ENCODE data around the gene CELF5.
"Not testable (repeated sequence)": the region's sequence is repeated elsewhere in the genome, so short reads cannot be mapped to it uniquely, and the experiment has no call there.

Gene CELF5

DNA sequence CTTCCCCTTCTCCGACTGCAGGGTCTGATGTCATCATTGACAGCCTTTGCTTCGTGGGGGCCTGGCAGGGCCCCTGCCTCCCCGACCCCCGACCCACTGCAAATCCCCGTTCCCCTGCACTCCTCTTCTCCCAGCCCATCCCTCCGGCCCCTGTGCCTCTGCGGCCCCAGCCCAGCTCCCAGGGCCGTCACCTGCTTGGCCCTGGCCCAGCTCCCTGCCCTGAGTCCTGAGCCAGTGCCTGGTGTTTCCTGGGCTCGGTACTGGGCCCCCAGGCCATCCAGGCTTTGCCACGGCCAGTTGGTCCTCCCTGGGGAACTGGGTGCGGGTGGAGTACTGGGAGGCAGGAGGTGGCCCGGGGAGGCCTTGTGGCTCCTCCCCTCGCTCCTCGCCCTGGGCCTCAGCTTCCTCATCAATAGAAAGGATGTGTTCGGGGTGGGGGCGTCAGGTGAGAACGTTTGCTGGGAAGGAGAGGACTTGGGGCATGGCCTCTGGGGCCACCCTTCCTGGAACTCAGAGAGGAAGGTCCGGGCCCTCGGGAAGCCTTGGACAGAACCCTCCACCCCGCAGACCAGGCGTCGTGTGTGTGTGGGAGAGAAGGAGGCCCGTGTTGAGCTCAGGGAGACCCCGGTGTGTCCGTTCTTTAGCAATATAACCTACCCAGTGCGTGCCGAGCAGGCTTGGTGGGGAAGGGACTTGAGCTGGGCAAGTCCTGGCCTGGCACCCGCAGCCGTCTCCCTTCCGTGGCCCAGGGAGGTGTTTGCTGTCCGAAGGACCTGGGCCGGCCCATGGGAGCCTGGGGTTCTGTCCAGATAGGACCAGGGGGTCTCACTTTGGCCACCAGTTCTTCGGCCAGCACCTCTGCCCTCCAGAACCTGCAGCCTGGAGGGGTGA lies 15.9 kb upstream of the CELF5 start:
- no peak for DNase-seq

- no peak for DNase-seq
These were observed 14.0 kb upstream of the CELF5 start for GRCh38 chr19:3210347-3211017.

- no peak for DNase-seq
These were observed 13.3 kb upstream of the CELF5 start for GRCh38 chr19:3211191-3211590.

- DNase-seq, result no peak
These were observed 11.3 kb upstream of the CELF5 start for GRCh38 chr19:3213159-3213558.

DNA sequence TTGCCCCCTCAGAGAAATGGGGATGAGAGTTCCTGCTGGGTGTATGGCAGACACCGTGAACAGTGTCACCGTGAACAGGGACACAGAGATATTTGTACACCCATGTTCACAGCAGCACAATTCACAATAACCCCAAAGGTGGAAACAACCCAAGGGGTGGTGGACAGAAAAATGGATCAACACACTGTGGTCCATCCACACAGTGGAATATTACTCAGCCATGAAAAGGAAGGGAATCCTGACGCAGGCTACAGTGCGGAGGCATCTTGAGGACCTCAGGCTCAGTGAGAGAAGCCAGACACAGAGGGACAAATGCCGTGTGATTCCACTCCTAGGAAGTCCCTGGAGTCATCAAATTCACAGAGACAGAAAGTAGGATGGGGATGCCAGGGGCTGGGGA lies 7.6 kb upstream of the CELF5 start:
- DNase-seq, result no peak

DNA sequence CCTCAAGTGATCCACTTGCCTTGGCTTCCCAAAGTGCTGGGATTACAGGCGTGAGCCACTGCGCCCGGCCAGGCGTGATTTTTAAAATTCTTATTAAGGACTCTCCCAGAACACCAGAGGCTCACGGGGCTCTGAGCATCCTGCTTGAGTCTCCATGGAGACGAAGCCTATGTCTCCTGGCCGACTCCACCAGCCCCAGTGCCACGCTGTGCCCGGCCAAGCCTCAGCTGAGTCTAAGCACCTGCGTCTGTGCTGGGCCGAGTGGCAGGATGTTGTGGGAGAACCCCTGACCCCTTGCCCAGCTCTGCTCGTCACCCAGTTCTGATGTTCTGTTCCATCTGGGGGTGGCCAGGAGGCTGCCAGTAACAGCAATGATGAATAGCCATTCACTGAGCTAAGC lies 3.9 kb upstream of the CELF5 start:
- DNase-seq, result no peak

DNA sequence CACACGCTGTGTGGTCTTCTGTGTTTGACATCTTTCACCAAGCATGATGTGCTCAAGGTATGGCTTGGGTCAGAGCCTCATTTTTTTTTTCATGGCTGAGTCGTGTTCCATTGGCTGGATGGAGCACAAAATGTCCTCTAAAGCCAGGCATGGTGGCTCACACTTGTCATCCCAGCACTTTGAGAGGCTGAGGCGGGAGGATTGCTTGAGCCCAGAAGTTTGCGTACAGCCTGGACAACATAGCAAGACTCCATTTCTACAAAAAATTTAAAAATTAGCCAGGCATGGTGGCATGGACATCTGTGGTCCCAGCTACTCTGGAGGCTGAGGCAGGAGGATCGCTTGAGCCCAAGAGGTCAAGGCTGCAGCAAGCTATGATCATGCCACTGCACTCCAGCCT lies 2.9 kb upstream of the CELF5 start:
- DNase-seq, result not testable (repeated sequence)

GRCh38 chr19:3222709-3223108 lies 1.8 kb upstream of the CELF5 start:
- DNase-seq, result no peak

DNA sequence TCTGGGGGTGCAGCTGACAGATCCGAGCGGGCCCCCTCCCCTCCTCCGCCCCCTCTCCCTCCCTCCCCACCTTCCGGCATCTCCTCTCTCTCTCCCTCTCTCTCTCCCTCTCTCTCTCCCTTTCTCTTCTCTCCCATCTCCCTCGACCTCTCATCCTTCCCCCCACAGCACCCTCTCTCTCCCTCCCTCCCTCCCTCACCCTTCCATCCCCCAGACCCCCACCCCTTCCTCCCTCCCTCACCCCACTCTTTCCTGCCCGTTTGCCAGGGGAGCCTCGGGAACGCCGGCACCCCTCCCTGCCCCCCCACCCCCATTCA lies 666 bp downstream of the CELF5 start:
- DNase-seq, result no peak

DNA sequence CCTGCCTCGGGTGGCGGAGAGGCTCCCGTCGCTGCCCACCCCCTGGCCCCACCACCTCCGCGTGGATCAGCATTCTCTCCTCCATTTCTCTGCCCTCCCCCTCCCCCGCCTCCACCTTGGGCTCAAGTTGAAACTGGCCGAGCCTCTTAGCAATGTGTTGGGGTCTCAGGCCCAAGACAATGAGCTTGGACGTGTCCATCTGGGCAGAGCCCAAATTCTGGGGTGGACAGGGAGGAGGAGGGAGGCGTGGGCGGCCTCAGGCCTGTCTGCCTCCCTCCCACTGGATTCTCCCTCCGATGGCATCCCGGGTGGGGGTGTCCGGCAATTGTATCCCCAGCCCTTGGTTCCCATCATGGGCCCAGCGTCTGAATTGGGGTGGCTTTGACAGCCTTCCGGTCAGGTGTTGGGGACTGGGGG lies 1.2 kb downstream of the CELF5 start:
- DNase-seq, result no peak

GRCh38 chr19:3227054-3227626 lies 2.7 kb downstream of the CELF5 start:
- DNase-seq, result no peak

DNA sequence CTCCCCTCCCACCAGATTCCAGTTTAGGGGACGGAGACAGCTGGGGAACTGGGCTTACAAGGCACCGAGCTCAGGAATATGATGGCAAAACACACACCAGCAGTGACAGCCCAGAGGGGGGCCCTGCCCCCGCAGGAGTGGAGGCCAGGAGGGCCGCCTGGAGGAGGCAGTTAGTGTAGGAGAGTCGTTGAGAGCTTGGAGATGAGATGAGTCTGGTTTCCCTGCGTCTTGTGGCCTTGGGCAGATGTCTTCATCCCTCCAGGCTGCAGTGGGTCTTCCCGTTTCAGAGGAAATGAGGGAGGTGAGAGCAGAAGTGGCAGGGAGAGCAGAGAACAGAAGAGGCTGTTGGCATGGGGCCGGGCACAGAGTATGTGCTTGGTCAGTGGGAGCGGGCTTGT lies 4.9 kb downstream of the CELF5 start:
- no peak for DNase-seq

DNA sequence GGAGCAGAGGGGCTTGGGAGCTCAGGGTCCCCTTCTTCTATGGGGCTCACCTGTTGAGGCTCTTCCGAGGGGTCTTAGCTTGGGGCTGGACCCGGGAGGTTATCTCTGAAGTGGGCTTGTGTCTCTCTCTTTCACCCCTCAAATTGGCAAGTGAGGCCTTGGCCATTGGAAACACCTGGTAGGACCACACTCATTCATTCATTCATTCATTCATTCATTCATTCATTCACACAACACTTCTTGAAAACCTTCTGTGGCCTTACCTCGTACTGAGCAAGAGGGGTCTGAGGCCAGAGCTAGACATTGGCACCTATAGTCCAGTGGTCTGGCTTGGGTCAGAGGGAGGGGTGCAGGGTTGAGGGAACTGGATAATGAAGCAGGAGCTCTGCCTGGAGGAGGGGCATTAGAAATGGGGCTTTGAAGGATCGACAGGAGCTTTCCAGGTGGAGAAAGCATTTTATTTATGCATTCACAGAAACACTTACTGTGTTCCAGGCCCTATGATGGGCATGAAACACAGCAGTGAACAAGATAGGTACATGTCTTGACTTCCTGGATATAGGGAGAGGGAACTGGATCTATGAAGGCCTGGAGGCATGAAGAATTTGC lies 5.5 kb downstream of the CELF5 start:
- no peak for DNase-seq

DNA sequence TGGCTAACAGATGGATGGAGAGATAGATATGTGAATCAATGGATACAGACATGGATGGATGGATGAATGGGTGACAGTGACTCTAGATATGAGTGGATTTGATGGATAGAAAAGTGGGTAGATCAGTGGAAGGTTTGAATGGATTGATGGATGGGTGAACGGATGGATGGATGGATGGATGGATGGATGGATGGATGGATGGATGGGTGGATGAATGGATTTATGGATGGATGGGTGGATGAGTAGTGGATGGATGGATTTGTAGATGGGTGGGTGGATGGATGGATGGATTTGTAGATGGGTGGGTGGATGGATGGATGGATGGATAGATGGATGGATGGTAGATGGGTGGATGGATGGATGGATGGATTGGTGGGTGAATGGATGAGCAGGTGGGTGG lies 6.8 kb downstream of the CELF5 start:
- no peak for DNase-seq

GRCh38 chr19:3233116-3233515 lies 8.7 kb downstream of the CELF5 start:
- no peak for DNase-seq

GRCh38 chr19:3233831-3234230 lies 9.4 kb downstream of the CELF5 start:
- no peak for DNase-seq

- no peak for DNase-seq
These were observed 10.3 kb downstream of the CELF5 start for GRCh38 chr19:3234800-3235199.

DNA sequence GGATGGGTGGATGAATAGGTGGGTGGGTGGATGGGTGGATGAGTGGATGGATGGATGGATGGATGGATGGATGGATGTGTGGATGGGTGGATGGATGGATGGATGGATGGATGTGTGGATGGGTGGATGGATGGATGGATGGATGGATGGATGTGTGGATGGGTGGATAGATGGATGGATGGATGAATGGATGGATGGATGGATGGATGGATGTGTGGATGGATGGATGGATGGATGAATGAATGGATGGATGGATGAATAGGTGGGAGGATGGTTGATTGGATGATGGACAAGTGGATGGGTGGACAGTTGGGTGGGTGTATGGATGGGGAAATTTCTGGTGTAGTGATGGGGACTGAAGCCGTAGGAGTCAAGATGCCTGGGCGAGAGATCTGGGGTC lies 11.1 kb downstream of the CELF5 start:
- not testable (repeated sequence) for DNase-seq

- DNase-seq, result no peak
These were observed 11.8 kb downstream of the CELF5 start for GRCh38 chr19:3236272-3236671.

DNA sequence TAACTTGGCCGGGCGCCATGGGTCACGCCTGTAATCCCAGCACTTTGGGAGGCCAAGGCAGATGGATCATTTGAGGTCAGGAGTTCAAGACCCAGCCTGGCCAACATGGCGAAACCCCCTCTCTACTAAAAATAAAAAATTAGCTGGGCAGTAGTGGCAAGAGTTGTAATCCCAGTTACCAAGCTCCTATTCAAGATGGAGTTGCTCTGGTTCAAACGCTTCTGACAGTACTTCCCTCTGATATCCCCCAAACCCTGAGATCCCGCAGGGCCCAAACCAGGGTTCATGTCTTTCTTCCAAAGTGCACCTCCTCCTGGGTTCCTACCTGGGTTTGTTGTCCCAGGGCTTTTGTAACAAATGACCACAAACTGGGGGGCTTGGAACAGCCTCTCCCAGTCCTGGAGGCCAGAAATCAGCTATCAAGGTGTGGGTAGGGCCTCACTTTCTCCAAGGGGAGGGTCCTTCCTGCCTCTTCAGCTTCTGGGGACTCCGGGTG lies 13.7 kb downstream of the CELF5 start:
- DNase-seq, result no peak

- no peak for DNase-seq
These were observed 14.9 kb downstream of the CELF5 start for GRCh38 chr19:3239367-3239766.

- peak; percentile 57 for DNase-seq
These were observed 19.6 kb downstream of the CELF5 start for GRCh38 chr19:3243819-3244700.

DNA sequence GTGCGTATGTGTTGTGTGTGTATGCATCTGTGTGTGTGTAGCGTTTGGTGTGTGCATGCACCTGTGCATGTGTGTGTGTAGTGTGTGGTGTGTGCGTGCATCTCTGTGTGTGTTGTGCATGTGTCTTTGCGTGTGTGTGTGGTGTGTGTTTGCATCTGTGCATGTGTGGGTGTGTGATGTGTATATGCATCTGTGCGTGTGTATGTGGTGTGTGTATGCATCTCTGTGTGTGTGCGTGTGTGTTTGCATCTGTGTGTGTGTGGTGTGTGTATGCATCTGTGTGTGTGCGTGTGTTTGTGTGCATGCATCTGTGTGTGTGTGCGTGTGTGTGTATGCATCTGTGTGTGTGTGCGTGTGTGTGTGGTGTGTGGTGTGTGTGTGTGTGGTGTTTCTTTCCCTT lies 20.6 kb downstream of the CELF5 start:
- no peak for DNase-seq
